Fibroblast of skin of abdomen (primary cell): ENCODE data around the gene TMEM38B.
"Not testable (repeated sequence)": the region's sequence is repeated elsewhere in the genome, so short reads cannot be mapped to it uniquely, and the experiment has no call there.

Source experiments
- DNase-seq: peaks from one replicate; pipeline ENCODE4 v3.0.0-alpha.2; 2013

The TMEM38B gene

DNA sequence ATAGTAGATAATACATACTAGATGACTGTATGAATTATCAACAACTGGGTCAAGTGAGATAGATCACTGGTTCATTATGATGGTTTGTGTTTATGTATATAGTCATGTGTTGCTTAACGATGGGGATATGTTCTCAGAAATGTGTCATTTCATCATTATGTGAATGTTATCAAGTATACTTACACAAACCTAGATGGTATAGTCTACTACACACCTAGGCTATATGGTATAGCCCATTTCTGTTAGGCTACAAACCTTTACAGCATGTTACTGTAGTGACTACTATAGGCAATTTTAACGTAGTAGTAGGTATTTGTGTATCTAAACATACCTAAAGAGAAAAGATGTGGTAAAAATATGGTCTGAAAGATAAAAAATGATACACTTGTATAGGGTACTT lies 31.0 kb downstream of the TMEM38B start:
- DNase-seq: no peak

DNA sequence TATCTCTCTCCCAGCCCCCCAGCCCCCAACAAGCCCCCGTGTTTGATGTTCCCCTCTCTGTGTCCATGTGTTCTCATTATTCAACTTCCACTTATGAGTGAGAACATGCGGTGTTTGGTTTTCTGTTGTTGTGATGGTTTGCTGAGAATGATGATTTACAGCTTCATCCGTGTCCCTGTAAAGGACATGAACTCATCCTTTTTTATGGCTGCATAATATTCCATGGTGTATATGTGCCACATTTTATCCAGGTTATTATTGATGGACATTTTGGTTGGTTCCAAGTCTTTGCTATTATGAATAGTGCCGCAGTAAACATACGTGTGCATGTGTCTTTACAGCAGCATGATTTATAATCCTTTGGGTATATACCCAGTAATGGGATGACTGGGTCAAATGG lies 33.9 kb downstream of the TMEM38B start:
- DNase-seq: not testable (repeated sequence)

DNA sequence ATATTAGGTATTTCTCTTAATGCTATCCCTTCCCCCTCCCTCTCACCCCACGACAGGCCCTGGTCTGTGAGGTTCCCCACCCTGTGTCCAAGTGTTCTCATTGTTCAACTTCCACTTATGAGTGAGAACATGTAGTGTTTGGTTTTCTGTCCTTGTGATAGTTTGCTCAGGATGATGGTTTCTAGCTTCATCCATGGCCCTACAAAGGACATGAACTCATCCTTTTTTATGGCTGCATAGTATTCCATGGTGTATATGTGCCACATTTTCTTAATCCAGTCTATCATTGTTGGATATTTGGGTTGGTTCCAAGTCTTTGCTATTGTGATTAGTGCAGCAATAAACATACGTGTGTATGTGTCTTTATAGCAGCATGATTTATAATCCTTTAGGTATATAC lies 37.1 kb downstream of the TMEM38B start:
- not testable (repeated sequence) for DNase-seq

DNA sequence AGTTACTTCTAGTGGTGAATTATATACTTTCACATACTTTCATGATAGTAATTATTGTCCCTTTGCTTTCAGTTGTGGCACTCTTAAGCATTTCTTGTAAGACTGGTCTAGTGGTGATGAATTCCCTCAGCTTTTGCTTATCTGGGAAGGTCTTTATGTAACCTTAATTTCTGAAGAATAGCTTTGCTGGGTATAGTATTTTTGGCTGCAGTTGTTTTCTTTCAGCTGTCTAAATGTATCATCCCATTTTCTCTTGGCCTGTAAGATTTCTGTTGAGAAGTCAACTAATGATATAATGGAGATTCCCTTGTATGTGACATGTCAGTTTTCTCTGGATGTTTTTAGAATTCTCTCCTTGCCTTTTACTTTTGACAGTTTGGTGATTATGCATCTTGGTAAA lies 41.0 kb downstream of the TMEM38B start:
- no peak for DNase-seq

DNA sequence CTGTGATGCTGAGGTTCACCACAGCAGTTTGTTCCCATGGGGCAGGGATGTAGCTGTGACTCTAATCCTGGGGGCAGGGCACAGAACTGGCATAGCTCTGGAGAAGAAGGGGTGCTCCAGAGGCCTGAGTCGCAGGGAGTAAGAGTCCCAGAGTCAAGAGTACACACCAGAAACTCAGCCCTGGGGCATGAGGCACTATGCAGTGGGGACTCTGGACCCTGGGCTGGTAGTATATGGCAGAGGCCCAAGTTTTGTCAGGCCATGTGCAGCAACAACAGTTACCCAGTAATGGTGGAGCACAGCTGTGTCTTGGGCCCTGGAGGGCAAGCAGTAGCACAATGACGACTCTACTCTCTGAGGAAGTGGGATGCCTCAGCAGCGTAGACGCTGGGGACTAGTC lies 42.9 kb downstream of the TMEM38B start:
- DNase-seq: no peak

DNA sequence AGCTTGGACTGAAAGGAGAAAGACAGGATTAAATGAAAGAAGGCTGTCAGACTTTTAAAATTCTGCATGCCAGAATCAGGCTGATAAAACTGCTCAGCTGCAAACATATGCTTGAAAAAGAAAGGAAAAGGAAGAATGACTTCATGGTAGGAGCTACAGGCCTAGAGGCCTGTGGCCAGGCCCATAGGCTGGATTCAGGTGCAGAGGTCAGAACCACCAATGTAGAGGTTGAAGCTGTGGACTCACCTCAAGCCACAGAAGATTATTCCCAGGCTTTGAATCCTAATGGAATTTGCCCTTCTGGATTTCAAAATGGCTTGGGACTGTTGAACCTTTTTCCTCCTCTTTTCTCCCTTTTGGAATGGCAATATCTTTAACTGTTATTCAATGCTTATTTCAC lies 47.7 kb downstream of the TMEM38B start:
- DNase-seq: no peak

DNA sequence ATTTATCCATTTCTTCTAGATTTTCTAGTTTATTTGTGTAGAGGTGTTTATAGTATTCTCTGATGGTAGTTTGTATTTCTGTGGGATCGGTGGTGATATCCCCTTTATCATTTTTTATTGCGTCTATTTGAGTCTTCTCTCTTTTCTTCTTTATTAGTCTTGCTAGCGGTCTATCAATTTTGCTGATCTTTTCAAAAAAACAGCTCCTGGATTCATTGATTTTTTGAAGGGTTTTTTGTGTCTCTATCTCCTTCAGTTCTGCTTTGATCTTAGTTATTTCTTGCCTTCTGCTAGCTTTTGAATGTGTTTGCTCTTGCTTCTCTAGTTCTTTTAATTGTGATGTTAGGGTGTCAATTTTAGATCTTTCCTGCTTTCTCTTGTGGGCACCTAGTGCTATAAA lies 53.0 kb downstream of the TMEM38B start:
- not testable (repeated sequence) for DNase-seq

DNA sequence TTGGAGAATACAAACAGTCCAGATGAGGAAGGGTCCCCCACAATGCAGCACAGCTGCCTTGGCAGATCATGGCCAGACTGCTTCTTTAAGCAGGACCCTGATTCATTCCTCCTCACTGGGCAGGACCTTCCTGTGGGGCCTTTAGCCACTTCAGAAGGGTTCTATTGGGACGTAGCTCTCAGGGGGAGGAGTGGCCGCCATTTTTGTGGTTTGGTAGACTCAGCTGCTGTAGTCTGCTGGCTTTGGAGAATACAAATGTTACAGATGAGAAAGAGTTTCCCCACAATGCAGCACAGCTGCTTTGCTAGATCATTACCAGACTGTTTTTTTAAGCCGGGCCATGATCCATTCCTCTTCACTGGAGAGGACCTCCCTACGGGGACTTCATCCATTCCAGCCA lies 57.4 kb downstream of the TMEM38B start:
- DNase-seq: no peak

DNA sequence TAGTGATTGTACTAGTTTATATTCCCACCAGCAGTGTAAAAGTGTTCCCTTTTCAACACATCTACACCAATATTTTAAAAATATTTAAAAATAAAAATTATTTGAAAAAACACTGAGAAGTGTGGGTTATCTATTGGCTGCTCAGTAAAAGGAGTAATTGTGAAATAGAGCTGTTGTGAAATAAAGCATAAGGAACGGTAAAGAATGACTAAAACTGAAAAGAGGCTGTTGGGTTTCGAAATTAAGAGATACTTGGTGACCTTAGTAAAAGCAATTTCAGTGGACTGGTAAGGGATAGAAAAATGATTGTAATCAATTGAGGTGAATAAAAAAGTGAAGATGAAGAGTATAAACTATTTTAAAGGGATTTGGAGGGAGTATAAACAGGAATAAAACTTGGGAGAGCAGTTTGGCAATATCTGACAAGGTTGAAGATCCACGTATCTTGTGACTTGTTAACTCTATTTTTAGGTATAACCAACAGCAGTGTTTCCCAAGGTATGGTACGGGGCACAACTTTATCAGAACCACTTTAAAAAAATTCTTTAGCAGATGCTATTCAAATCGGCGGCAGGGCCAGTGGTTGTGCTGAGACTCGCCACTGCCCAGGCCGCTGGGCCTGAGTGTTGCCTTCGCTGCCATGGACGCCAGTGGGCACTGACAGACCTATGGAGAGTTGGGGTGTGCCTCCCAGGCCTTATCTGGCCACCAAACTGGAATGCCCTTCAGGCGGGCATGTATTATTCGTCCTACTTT lies 63.3 kb downstream of the TMEM38B start:
- DNase-seq: no peak

DNA sequence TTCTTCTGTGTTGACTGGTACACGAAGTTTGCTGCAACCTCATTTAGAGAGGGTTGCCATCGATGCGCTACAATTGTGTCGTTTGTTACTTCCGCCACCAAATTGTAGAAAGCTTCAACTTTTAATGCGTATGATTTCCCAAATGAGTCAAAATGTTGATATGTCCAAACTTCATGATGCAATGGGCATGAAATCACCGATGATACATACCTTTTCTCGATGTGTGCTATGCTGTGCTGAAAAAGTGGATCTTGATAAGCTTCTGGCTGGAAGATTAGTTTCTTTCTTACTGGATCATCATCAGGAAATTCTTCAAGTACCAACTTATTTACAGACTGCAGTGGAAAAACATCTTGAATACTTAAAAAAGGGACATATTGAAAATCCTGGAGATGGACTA lies 65.7 kb downstream of the TMEM38B start:
- DNase-seq: peak; percentile 3

DNA sequence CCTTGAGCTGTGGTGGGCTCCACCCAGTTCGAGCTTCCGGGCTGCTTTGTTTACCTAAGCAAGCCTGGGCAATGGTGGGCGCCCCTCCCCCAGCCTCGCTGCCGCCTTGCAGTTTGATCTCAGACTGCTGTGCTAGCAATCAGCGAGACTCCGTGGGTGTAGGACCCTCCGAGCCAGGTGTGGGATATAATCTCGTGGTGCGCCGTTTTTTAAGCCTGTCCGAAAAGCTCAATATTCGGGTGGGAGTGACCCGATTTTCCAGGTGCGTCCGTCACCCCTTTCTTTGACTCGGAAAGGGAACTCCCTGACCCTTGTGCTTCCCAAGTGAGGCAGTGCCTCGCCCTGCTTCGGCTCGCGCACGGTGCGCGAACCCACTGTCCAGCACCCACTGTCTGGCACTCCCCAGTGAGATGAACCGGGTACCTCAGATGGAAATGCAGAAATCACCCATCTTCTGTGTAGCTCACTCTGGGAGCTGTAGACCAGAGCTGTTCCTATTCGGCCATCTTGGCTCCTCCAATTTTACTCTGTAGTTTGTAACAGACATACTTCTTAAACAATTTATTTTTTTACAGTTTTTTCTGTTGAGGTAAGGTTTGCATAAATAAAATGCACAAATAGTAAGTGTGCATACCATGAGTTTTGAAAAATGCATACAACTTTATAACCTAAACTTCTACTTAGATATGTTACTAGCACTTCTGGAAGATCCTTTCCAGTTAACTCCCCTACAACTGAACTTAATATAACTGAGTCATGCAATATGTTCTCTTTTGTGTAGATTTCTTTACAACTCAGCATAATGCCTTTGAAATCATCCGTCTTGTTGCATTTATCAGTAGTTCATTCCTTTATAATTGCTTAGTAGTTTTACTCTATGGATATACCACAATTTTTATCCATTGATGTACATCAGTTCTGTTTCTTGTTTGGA lies 88.5 kb downstream of the TMEM38B start:
- not testable (repeated sequence) for DNase-seq

DNA sequence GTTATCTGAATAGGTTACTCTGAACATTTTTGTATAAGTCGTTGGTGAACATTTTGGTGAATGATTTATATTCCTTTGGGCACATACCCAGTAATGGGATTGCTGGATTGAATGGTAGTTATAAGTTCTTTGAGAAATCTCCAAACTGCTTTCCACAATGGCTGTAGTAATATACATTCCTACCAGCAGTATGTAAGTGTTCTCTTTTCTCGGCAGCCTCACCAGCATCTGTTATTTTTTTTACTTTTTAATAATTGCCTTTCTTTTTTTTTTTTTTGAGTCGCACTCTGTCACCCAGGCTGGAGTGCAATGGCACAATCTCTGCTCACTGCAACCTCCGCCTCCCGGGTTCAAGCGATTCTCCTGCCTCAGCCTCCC lies 89.1 kb downstream of the TMEM38B start:
- DNase-seq: not testable (repeated sequence)

DNA sequence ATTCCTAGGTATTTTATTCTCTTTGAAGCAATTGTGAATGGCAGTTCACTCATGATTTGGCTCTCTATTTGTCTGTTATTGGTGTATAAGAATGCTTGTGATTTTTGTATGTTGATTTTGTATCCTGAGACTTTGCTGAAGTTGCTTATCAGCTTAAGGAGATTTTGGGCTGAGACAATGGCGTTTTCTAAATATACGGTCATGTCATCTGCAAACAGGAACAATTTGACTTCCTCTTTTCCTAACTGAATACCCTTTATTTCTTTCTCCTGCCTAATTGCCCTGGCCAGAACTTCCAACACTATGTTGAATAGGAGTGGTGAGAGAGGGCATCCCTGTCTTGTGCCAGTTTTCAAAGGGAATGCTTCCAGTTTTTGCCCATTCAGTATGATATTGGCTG lies 92.5 kb downstream of the TMEM38B start:
- not testable (repeated sequence) for DNase-seq

DNA sequence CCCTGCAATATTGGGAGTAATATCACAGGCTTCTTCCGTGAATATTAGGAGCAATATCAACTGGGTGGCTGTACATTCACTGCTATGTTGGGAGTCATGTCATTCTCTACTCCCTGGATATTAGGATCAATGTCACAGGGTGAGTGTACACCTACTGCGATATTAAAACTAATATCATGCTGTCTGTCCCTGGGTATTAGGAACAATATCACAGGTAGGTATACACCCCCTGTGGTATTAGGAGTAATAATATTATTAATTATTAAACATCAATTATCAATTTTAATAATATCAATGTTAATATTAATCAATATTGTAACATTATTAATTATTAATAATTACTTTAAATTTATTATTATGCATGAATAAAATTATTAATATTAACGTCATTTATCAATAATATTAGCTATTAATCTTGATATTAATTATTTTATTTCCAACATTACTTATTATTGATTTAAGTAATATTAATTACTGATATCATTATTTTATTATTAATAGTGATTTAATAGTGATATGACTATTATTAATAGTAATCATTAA lies 121.9 kb downstream of the TMEM38B start:
- no peak for DNase-seq

DNA sequence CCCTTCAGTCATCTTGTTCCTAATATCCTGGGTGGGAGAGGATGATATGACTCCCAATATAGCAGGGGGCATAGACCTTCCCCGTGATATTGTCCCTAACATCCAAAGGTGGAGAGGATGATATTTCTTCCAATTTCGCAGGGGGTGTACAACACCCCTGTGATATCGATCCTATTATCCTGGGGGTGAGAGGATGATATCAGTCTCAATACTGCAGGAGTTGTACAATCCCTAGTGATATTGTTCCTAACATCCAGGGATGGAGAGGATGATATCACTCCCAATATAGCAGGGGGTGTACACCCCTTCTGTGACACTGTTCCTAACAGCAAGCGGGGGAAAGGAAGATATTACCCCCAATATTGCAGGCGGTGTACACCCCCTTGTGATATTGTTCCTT lies 122.6 kb downstream of the TMEM38B start:
- no peak for DNase-seq

DNA sequence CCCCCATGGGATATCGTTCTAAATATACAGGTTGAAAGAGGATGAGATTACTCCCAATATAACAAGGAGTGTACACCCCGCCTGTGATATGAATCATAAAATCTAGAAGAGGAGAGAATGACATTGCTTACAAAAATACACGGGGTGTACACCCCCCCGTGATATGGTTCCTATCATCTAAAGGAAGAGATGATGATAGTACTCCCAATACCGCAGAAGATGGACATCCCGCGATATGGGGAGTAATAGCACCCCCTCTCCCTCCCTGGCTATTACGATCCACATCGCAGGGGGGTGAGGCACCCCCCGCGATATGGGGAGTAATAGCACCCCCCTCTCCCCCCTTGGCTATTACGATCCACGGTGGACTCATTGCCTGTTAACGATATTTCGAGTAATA lies 124.6 kb downstream of the TMEM38B start:
- no peak for DNase-seq

DNA sequence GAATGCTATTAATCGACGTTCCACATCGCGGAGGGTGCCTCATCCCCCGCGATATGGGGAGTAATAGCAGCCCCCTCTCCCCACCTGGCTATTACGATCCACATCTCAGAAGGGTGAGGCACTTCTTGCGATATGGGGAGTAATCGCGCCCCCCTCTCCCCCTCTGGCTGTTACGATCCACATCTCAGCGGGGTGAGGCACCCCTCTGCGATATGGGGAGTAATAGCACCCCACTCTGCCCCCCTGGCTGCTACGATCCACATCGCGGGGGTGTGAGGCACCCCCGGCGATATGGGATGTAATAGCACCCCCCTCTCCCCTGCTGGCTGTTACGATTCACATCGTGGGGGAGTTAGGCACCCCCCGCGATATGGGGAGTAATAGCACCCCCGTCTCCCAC lies 128.5 kb downstream of the TMEM38B start:
- no peak for DNase-seq
